Upper lobe of left lung (tissue), 4 donors: ENCODE data around the gene RNASE9.

Experiments used
- EP300 ChIP-seq, 4 donors: sonication (generic); formaldehyde crosslinking; IDR thresholded peaks; one replicate each; pipeline ENCODE4 v1.5.1; 2017; ENCODE audit warnings: antibody characterized with exemption in 4 of 4, control low read depth in 2 of 4
- POLR2A ChIP-seq, 4 donors: fragments of 450-650 bp; IDR thresholded peaks; one replicate each; pipeline ENCODE4 v1.5.1; 2016 to 2017; ENCODE audit warnings: antibody characterized with exemption in 4 of 4, mild to moderate bottlenecking in 2 of 4
- TF ChIP-seq, protein P1 (sequence below), 6 experiments: fragments of 450-650 bp in 4 of 6; fragments of 200-600 bp in 2 of 6; sonication (generic) in 2 of 6; IDR thresholded peaks; one replicate each; pipeline ENCODE4 v1.5.1; 2016 to 2019; ENCODE audit warnings: antibody characterized with exemption in 6 of 6

DNA sequence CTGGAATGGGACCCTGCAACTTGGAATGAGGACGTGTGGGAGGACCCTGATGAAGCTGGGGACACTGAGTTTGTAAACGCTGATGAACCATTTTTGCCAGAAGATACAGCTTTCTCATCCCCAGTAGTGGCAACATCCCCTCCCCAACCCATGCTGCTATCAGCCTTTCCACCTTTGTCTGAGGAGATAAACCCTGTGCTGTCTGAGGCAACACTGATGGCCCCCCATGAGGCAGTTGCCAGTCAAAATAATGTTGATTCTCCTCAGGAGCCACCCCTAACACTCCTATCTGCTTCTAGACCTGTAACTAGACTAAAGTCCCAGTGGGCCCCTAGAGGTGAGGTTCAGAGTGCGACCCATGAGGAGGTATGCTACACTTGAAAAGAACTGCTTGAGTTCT lies 7.5 kb upstream of the RNASE9 start:
- TF ChIP-seq, protein P1, sequence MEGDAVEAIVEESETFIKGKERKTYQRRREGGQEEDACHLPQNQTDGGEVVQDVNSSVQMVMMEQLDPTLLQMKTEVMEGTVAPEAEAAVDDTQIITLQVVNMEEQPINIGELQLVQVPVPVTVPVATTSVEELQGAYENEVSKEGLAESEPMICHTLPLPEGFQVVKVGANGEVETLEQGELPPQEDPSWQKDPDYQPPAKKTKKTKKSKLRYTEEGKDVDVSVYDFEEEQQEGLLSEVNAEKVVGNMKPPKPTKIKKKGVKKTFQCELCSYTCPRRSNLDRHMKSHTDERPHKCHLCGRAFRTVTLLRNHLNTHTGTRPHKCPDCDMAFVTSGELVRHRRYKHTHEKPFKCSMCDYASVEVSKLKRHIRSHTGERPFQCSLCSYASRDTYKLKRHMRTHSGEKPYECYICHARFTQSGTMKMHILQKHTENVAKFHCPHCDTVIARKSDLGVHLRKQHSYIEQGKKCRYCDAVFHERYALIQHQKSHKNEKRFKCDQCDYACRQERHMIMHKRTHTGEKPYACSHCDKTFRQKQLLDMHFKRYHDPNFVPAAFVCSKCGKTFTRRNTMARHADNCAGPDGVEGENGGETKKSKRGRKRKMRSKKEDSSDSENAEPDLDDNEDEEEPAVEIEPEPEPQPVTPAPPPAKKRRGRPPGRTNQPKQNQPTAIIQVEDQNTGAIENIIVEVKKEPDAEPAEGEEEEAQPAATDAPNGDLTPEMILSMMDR (IDR thresholded peaks at IDR 0.05): no peak
- TF ChIP-seq POLR2A (IDR thresholded peaks at IDR 0.05): no peak
- no peak for TF ChIP-seq EP300 (IDR thresholded peaks at IDR 0.05)
